A673 (cell line): ENCODE results near the gene AIP. TPM values are rescaled to one million over a fixed set of nuclear protein-coding genes. Genes with fewer than 3 reads are reported as not detected.

Source experiments
- BruUV-seq: library from RNA; stranded (reverse); fragments of 400-500 nt; replicated peaks from 2 replicates; lab custom pipeline; 2021; lab: Mats Ljungman, UMichigan
- CTCF ChIA-PET: fragments of 300-600 bp; sonication (Branson Sonifier 250); formaldehyde crosslinking; loops from one replicate; lab custom pipeline; 2022; ENCODE audit warnings: antibody characterized with exemption; lab: Charles Lee
- POLR2A ChIA-PET: fragments of 300-600 bp; sonication (Branson Sonifier 250); formaldehyde crosslinking; loops from one replicate; lab custom pipeline; 2022; ENCODE audit warnings: antibody characterized with exemption; ENCODE audit not compliant: low non-redundant PET; lab: Charles Lee
- DNase-seq: peaks from one replicate; pipeline ENCODE4 v3.0.0-alpha.2; 2015; ENCODE audit warnings: low spot score
- H3K27ac ChIP-seq: fragments of 200-600 bp; sonication (generic); 2 replicates; pipeline ENCODE4 v1.5.1; 2016; ENCODE audit warnings: mixed run types, low read depth, mild to moderate bottlenecking, mixed read lengths, antibody characterized with exemption, low read length; ENCODE audit not compliant: poor library complexity, severe bottlenecking
- H3K27me3 ChIP-seq: fragments of 200-600 bp; sonication (generic); replicated peaks from 2 replicates; pipeline ENCODE4 v1.6.1; 2017; ENCODE audit warnings: mixed run types, low read depth, mild to moderate bottlenecking, mixed read lengths, antibody characterized with exemption, low read length; ENCODE audit not compliant: insufficient read depth, poor library complexity
- H3K36me3 ChIP-seq: fragments of 200-600 bp; sonication (generic); 2 replicates; pipeline ENCODE4 v1.6.1; 2016; ENCODE audit warnings: mixed run types, mild to moderate bottlenecking, mixed read lengths, antibody characterized with exemption, low read length; ENCODE audit not compliant: insufficient read depth, poor library complexity, severe bottlenecking
- H3K4me1 ChIP-seq: fragments of 200-600 bp; sonication (generic); 2 replicates; pipeline ENCODE4 v1.6.1; 2017; ENCODE audit warnings: mixed run types, mild to moderate bottlenecking, mixed read lengths, antibody characterized with exemption, low read length; ENCODE audit not compliant: insufficient read depth, poor library complexity, severe bottlenecking
- H3K4me3 ChIP-seq: fragments of 200-600 bp; sonication (generic); 2 replicates; pipeline ENCODE4 v1.5.1; 2016; ENCODE audit warnings: low read depth, mixed run types, mild to moderate bottlenecking, mixed read lengths, low read length; ENCODE audit not compliant: poor library complexity, severe bottlenecking
- H3K9me3 ChIP-seq: fragments of 200-600 bp; sonication (generic); 2 replicates; pipeline ENCODE4 v1.6.1; 2016; ENCODE audit warnings: mixed run types, low read depth, mild to moderate bottlenecking, mixed read lengths, antibody characterized with exemption, low read length; ENCODE audit not compliant: poor library complexity, severe bottlenecking
- CTCF ChIP-seq: fragments of 300-800, 200-600 bp; sonication (generic); conservative IDR thresholded peaks from 2 replicates; pipeline ENCODE4 v1.5.1; 2017; ENCODE audit warnings: low read depth, mild to moderate bottlenecking, antibody characterized with exemption, low read length, moderate library complexity, mixed read lengths
- EZH2 ChIP-seq: fragments of 200-600 bp; sonication (generic); IDR thresholded peaks from 2 replicates; pipeline ENCODE4 v1.6.1; 2017; ENCODE audit warnings: borderline replicate concordance, low read depth, mild to moderate bottlenecking, mixed read lengths, antibody characterized with exemption, low read length; ENCODE audit not compliant: poor library complexity, severe bottlenecking
- intact Hi-C: fragments of 100-400 bp; cut with micrococcal nuclease; formaldehyde crosslinking; loops from one replicate; pipeline ENCODE4 v1.10.0; 2022; ENCODE audit not compliant: unreplicated experiment
- total RNA-seq: library from RNA; stranded (reverse); gene quantifications from 2 replicates; pipeline ENCODE4 v1.2.3, GENCODE V29; 2021

Gene AIP
- total RNA-seq, 1 experiment from 2014 or later = 66.0 TPM

GRCh38 chr11:67439321-67440228 lies 43.3 kb upstream of the AIP start:
- peak; percentile 60 for DNase-seq
- Histone ChIP-seq H3K9me3 (no peaks in the 10 kb centered on the region), H3K27ac (no peak overlapping the region), H3K4me3 (no peak overlapping the region), H3K27me3 (no peaks in the 10 kb centered on the region), H3K36me3 (peaks cover 20% of the 10 kb centered on the region), H3K4me1 (peaks cover 5% of the 10 kb centered on the region)
- TF ChIP-seq EZH2 (no peak), CTCF (peak; percentile 53; the same call in 1 of the 2 replicates)
- intact Hi-C loops = no loop called here
- no TSS peak for BruUV-seq
- ChIA-PET POLR2A (interaction anchor here (0.7 kb wide), 1 partner anchor 9 kb away, joined by 3 read pairs; no protein-coding TSS in a partner anchor), CTCF (interaction anchor here (0.6 to 1.0 kb wide), 2 partner anchors 38 to 801 kb away, joined by 3 read pairs; partner anchors contain the start of genes PPP1CA and RBM4)

GRCh38 chr11:67440229-67441097 lies 42.4 kb upstream of the AIP start:
- BruUV-seq = no TSS peak
- intact Hi-C loops = no loop called here
- Histone ChIP-seq H3K9me3 (no peaks in the 10 kb centered on the region), H3K4me1 (peaks cover 5% of the 10 kb centered on the region), H3K36me3 (peaks cover 18% of the 10 kb centered on the region), H3K4me3 (no peak overlapping the region), H3K27ac (peak overlapping the region; percentile 40), H3K27me3 (no peaks in the 10 kb centered on the region)
- TF ChIP-seq CTCF (no peak), EZH2 (no peak)
- CTCF ChIA-PET = interaction anchor here (0.6 kb wide), 1 partner anchor 802 kb away, joined by 3 read pairs; the partner anchor contains the start of gene RBM4
- POLR2A ChIA-PET = interaction anchor here (0.6 kb wide), 1 partner anchor 20 kb away, joined by 7 read pairs; no protein-coding TSS in a partner anchor
- no peak for DNase-seq

- H3K4me1 ChIP-seq = peaks cover 5% of the 10 kb centered on the region
- no peaks in the 10 kb centered on the region for H3K27me3 ChIP-seq
- intact Hi-C loops = no loop called here
- DNase-seq = no peak
- no peak overlapping the region for H3K27ac ChIP-seq
- POLR2A ChIA-PET = interaction anchor here (0.6 kb wide), 1 partner anchor 20 kb away, joined by 7 read pairs; no protein-coding TSS in a partner anchor
- no peak overlapping the region for H3K4me3 ChIP-seq
- CTCF ChIA-PET = interaction anchor here (0.6 kb wide), 1 partner anchor 142 kb away, joined by 7 read pairs; the partner anchor contains the start of gene GSTP1
- H3K9me3 ChIP-seq = no peaks in the 10 kb centered on the region
- H3K36me3 ChIP-seq = peaks cover 18% of the 10 kb centered on the region
- TF ChIP-seq EZH2 = no peak
- no peak for TF ChIP-seq CTCF
- BruUV-seq = no TSS peak
Observed at GRCh38 chr11:67441098-67441563, 41.7 kb upstream of the AIP start.
